Esophagus squamous epithelium (tissue), 5 donors: Measurements from ENCODE around the gene TOX3. TPM values are rescaled to one million over a fixed set of nuclear protein-coding genes. Genes with fewer than 3 reads are reported as not detected.

Experiments
- DNase-seq: peaks from one replicate; lab custom pipeline; 2025; lab: John Stamatoyannopoulos, UW
- H3K27ac ChIP-seq, 4 donors: fragments of 200-600 bp; sonication (generic); one replicate each; pipeline ENCODE4 v1.5.1; 2016 to 2019; ENCODE audit warnings: mild to moderate bottlenecking in 1 of 4
- H3K27me3 ChIP-seq, 4 donors: fragments of 200-600 bp; sonication (generic); 1 replicate in 3 of 4; 2 replicates in 1 of 4; pipeline versions ENCODE4 v1.5.1 to v1.6.0; 2017 to 2021; ENCODE audit warnings: antibody characterized with exemption in 1 of 4
- H3K36me3 ChIP-seq, 3 donors: fragments of 200-600 bp; sonication (generic); one replicate each; pipeline ENCODE4 v1.5.1; 2016 to 2019
- H3K4me1 ChIP-seq, 3 donors: fragments of 200-600 bp; sonication (generic); one replicate each; pipeline ENCODE4 v1.5.1; 2017 to 2019
- H3K4me3 ChIP-seq, 4 donors: fragments of 200-600 bp; sonication (generic); 1 replicate in 3 of 4; 2 replicates in 1 of 4; pipeline ENCODE4 v1.5.1; 2016 to 2019; ENCODE audit warnings: mild to moderate bottlenecking in 2 of 4, moderate library complexity in 1 of 4
- H3K9me3 ChIP-seq, 3 donors: fragments of 200-600 bp; sonication (generic); one replicate each; pipeline ENCODE4 v1.5.1; 2016 to 2019
- POLR2A ChIP-seq, 4 donors: fragments of 450-650 bp; IDR thresholded peaks; one replicate each; pipeline ENCODE4 v1.6.1; 2017; ENCODE audit warnings: antibody characterized with exemption in 4 of 4, mild to moderate bottlenecking in 4 of 4, moderate library complexity in 3 of 4
- WGBS, 2 donors: methylation state at CpG; one replicate each; pipeline ENCODE4 v1.1.5; 2018; 5-methylcytosine and 5-hydroxymethylcytosine counted together
- intact Hi-C: fragments of 100-400 bp; cut with DNase I; formaldehyde crosslinking; loops from one replicate; pipeline ENCODE4 v1.15.0; 2022
- total RNA-seq, 4 donors: library from RNA; depleted of rRNA; stranded (reverse); fragments of >200 nt; gene quantifications; one replicate each; pipeline ENCODE4 v1.1.0, GENCODE V29; 2016
- TF ChIP-seq, protein P1 (sequence below), 6 experiments: fragments of 450-650 bp in 4 of 6; fragments of 200-600 bp in 2 of 6; sonication (generic) in 2 of 6; IDR thresholded peaks; one replicate each; pipeline ENCODE4 v1.5.1; 2016 to 2019; ENCODE audit warnings: antibody characterized with exemption in 6 of 6, mild to moderate bottlenecking in 4 of 6, moderate library complexity in 4 of 6
- donor health status: DM: yes; HTN: yes; CAD: no.

TOX3 gene
- total RNA-seq, 4 donors from 2014 or later = 0.09 to 1.1 (median 0.11) TPM; not detected in 1

- Histone ChIP-seq H3K36me3 (no peaks in the 10 kb centered on the region), H3K4me1 (no peaks in the 10 kb centered on the region), H3K27me3 (no peaks in the 10 kb centered on the region), H3K4me3 (no peak overlapping the region), H3K27ac (no peak overlapping the region), H3K9me3 (no peaks in the 10 kb centered on the region)
- intact Hi-C loops = no loop called here
- no peak for TF ChIP-seq POLR2A (IDR thresholded peaks at IDR 0.05)
- TF ChIP-seq, protein P1, sequence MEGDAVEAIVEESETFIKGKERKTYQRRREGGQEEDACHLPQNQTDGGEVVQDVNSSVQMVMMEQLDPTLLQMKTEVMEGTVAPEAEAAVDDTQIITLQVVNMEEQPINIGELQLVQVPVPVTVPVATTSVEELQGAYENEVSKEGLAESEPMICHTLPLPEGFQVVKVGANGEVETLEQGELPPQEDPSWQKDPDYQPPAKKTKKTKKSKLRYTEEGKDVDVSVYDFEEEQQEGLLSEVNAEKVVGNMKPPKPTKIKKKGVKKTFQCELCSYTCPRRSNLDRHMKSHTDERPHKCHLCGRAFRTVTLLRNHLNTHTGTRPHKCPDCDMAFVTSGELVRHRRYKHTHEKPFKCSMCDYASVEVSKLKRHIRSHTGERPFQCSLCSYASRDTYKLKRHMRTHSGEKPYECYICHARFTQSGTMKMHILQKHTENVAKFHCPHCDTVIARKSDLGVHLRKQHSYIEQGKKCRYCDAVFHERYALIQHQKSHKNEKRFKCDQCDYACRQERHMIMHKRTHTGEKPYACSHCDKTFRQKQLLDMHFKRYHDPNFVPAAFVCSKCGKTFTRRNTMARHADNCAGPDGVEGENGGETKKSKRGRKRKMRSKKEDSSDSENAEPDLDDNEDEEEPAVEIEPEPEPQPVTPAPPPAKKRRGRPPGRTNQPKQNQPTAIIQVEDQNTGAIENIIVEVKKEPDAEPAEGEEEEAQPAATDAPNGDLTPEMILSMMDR (IDR thresholded peaks at IDR 0.05) = no peak
- WGBS, 2 donors = 94 to 100% methylated on average over 5 to 6 of the region's 7 CpGs
- DNase-seq = no peak
These were observed 96.7 kb downstream of the TOX3 start for GRCh38 chr16:52450241-52450640.

GRCh38 chr16:52446080-52446479 lies 100.9 kb downstream of the TOX3 start:
- Histone ChIP-seq H3K9me3 (no peaks in the 10 kb centered on the region), H3K4me3 (no peak overlapping the region), H3K27me3 (no peaks in the 10 kb centered on the region), H3K4me1 (no peaks in the 10 kb centered on the region), H3K27ac (no peak overlapping the region), H3K36me3 (no peaks in the 10 kb centered on the region)
- intact Hi-C loops = no loop called here
- TF ChIP-seq, protein P1 (IDR thresholded peaks at IDR 0.05) = no peak
- TF ChIP-seq POLR2A (IDR thresholded peaks at IDR 0.05) = no peak
- 34 to 37% methylated on average over 4 of the region's 4 CpGs for WGBS, 2 donors
- DNase-seq = no peak

DNA sequence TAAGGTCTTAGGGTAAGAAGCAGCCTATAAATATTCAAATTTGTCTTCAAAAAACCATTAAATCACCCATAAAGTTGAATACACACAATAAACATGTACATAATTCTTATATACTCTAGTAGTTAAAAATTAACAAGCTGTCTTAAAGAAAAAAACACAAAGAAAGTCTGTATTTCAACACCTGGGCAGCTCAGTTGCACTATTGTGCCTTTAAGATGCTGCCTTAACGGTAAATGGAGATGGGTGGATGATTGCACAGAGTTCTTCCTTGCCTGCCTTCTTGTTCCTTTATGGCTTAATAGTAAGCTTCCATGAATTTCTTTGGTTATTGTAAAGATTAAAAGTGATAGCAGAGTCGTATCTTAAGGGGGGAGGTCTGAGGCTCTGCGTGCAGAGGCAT lies 105.1 kb downstream of the TOX3 start:
- DNase-seq = no peak
- Histone ChIP-seq H3K9me3 (no peaks in the 10 kb centered on the region), H3K4me1 (no peaks in the 10 kb centered on the region), H3K4me3 (no peak overlapping the region), H3K36me3 (no peaks in the 10 kb centered on the region), H3K27ac (no peak overlapping the region), H3K27me3 (no peaks in the 10 kb centered on the region)
- TF ChIP-seq POLR2A (IDR thresholded peaks at IDR 0.05) = no peak
- TF ChIP-seq, protein P1 (IDR thresholded peaks at IDR 0.05) = no peak
- intact Hi-C loops = no loop called here
- WGBS, 2 donors = 75 to 92% methylated on average over 3 of the region's 3 CpGs

GRCh38 chr16:52440248-52440647 lies 106.7 kb downstream of the TOX3 start:
- no peak overlapping the region for H3K27ac ChIP-seq
- no peak overlapping the region for H3K4me3 ChIP-seq
- intact Hi-C loops = no loop called here
- H3K9me3 ChIP-seq = no peaks in the 10 kb centered on the region
- no peaks in the 10 kb centered on the region for H3K36me3 ChIP-seq
- no peak for DNase-seq
- no peaks in the 10 kb centered on the region for H3K27me3 ChIP-seq
- WGBS, 2 donors = 82 to 96% methylated on average over 2 of the region's 2 CpGs
- TF ChIP-seq, protein P1 (IDR thresholded peaks at IDR 0.05) = no peak
- no peak for TF ChIP-seq POLR2A (IDR thresholded peaks at IDR 0.05)
- H3K4me1 ChIP-seq = no peaks in the 10 kb centered on the region

- H3K27me3 ChIP-seq = no peaks in the 10 kb centered on the region
- H3K27ac ChIP-seq = no peak overlapping the region
- no peaks in the 10 kb centered on the region for H3K36me3 ChIP-seq
- intact Hi-C loops = no loop called here
- no peak for TF ChIP-seq POLR2A (IDR thresholded peaks at IDR 0.05)
- TF ChIP-seq, protein P1 (IDR thresholded peaks at IDR 0.05) = no peak
- no peaks in the 10 kb centered on the region for H3K9me3 ChIP-seq
- H3K4me1 ChIP-seq = no peaks in the 10 kb centered on the region
- H3K4me3 ChIP-seq = no peak overlapping the region
- 84 to 92% methylated on average over 5 of the region's 5 CpGs for WGBS, 2 donors
- DNase-seq = no peak
These were observed 107.2 kb downstream of the TOX3 start for GRCh38 chr16:52439750-52440149.
